ENCODE measurements around the gene TPD52L1. TPM values are rescaled to one million over a fixed set of nuclear protein-coding genes. Genes with fewer than 3 reads are reported as not detected.

TPD52L1 gene
- total and polyA plus RNA-seq, 2 of the 13 experiments (the other 11 are each of a cell fraction or from before 2014, with no cell fraction given), result 0.49 to 0.53 TPM

- TF ChIP-seq ZNF841 (CRISPR knock-in tag; IDR thresholded peaks at IDR 0.05; ENCODE audit: borderline replicate concordance), result no peak
Observed at GRCh38 chr6:125255201-125255600, 101.6 kb downstream of the TPD52L1 start (continued).

GRCh38 chr6:125257351-125257750 lies 103.8 kb downstream of the TPD52L1 start:
- ChIA-PET POLR2A (no interaction called here), CTCF (ENCODE audit: low intra/inter-chr PET ratio, low total read pairs) (no interaction called here)
- Histone ChIP-seq H3K4me2 (ENCODE audit: low read depth, low read length) (no peak overlapping the region), H2AFZ (ENCODE audit: low read length) (no peak overlapping the region), H4K20me1 (ENCODE audit: insufficient read depth, low read length) (no peaks in the 10 kb centered on the region), H3K36me3 (replicated peaks in 1 of 2; ENCODE audit: control insufficient read depth in 1 of 2, insufficient read depth in 2 of 2, low read length in 2 of 2) (no peaks in the 10 kb centered on the region), H3K4me1 (ENCODE audit: insufficient read depth, low read length) (no peaks in the 10 kb centered on the region), H3K27me3 (ENCODE audit: control insufficient read depth in 1 of 2, insufficient read depth in 2 of 2, low read length in 2 of 2) (peaks cover 0 to 3% of the 10 kb centered on the region in 2 experiments; a peak in 1 of 5 replicates), H3K9ac (ENCODE audit: insufficient read depth, low read depth, low read length) (no peak overlapping the region), H3K9me3 (ENCODE audit: low read length) (no peaks in the 10 kb centered on the region), H3K79me2 (ENCODE audit: insufficient read depth, low read length) (no peaks in the 10 kb centered on the region), H3K4me3 (replicated peaks in 1 of 3; ENCODE audit: insufficient read depth in 1 of 3, low read depth in 2 of 3, low read length in 3 of 3) (no peak overlapping the region), H3K27ac (ENCODE audit: extremely low read length, insufficient read depth, low read length) (no peak overlapping the region)
- FAIRE-seq (no peak), DNase-seq (ENCODE audit: low spot score) (no peak), ATAC-seq (no peak)
- no TSS peak for BruUV-seq (replicated peaks)
- 54% methylated on average over 3 of the region's 3 CpGs for WGBS (ENCODE audit: low lambda C conversion rate)
- intact Hi-C loops (cut with micrococcal nuclease; ENCODE audit: unreplicated experiment) (no loop called here), in situ Hi-C loops (cut with HindIII; ENCODE audit: extremely low pct_ligation_motif_present, low pct_unique_long_range_greater_than_20kb) (no loop called here)
- TF ChIP-seq ZNF124 (CRISPR knock-in tag; IDR thresholded peaks at IDR 0.05) (no peak), E2F5 (CRISPR knock-in tag; conservative IDR thresholded peaks at IDR 0.05) (no peak), ZNF670 (CRISPR knock-in tag; IDR thresholded peaks at IDR 0.05; ENCODE audit: borderline replicate concordance) (no peak), ZNF598 (CRISPR knock-in tag; IDR thresholded peaks at IDR 0.05; ENCODE audit: borderline replicate concordance) (no peak), ZNF275 (CRISPR knock-in tag; IDR thresholded peaks at IDR 0.05; ENCODE audit: borderline replicate concordance) (no peak), ZNF256 (CRISPR knock-in tag; conservative IDR thresholded peaks at IDR 0.05) (no peak), DDIT3 (CRISPR knock-in tag; IDR thresholded peaks at IDR 0.05) (no peak), ZNF329 (CRISPR knock-in tag; IDR thresholded peaks at IDR 0.05; ENCODE audit: low read depth) (no peak), ZNF274 (CRISPR knock-in tag; IDR thresholded peaks at IDR 0.05) (no peak), GLMP (CRISPR knock-in tag; IDR thresholded peaks at IDR 0.05; ENCODE audit: borderline replicate concordance) (no peak), TCF12 (IDR thresholded peaks at IDR 0.05) (no peak), TCF12 (CRISPR knock-in tag; IDR thresholded peaks at IDR 0.05) (no peak), NR1H2 (CRISPR knock-in tag; IDR thresholded peaks at IDR 0.05; ENCODE audit: borderline replicate concordance, low read depth) (no peak), CAMTA2 (CRISPR knock-in tag; IDR thresholded peaks at IDR 0.05; ENCODE audit: borderline replicate concordance) (no peak), GFI1 (CRISPR knock-in tag; IDR thresholded peaks at IDR 0.05; ENCODE audit: borderline replicate concordance) (no peak)
